ENCODE results near the gene ADARB2.
A peak's percentile ranks its signal among the peaks of the same experiment; 100 is the strongest.

Gene ADARB2

DNA sequence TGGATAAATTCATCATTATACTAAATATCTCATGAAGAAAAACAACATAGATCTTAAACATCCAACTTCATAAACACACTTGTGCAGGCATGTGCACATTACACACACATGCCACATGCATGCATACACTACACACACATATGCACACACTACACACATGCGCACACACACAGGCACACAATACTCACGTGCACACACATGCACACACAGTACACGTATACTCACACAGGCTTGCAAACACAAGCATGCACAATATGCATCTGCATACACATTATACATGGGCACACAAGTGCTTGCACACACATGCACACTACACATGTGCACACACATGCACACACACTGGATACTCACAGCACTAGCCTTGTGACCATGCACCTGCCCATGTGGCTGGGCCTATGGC is 105.2 kb downstream of the ADARB2 start:
- Histone ChIP-seq H3K4me2 (ENCODE audit: low read length) (no peak overlapping the region), H3K9me3 (ENCODE audit: control insufficient read depth, insufficient read depth, low read length) (no peaks in the 10 kb centered on the region), H3K9me2 (replicated peaks; ENCODE audit: control insufficient read depth, low read length) (no peaks in the 10 kb centered on the region), H3K4me1 (ENCODE audit: control insufficient read depth, low read length) (peaks cover 10% of the 10 kb centered on the region), H3K79me2 (ENCODE audit: control insufficient read depth, low read length) (no peaks in the 10 kb centered on the region), H3K27me3 (ENCODE audit: control insufficient read depth, low read length) (peaks cover 11% of the 10 kb centered on the region), H3K27ac (ENCODE audit: low read depth, low read length) (no peak overlapping the region), H4K20me1 (ENCODE audit: control insufficient read depth, insufficient read depth, low read depth, low read length) (peaks cover 2% of the 10 kb centered on the region; the same call in 1 of the 2 replicates), H3K4me3 (ENCODE audit: low read length) (no peak overlapping the region), H3K36me3 (ENCODE audit: control insufficient read depth, low read length) (no peaks in the 10 kb centered on the region), H3F3A (ENCODE audit: control insufficient read depth, insufficient read depth) (no peaks in the 10 kb centered on the region)
- TF ChIP-seq EZH2phosphoT487 (IDR thresholded peaks at IDR 0.05; ENCODE audit: borderline replicate concordance, low read length) (no peak), CTCF (IDR thresholded peaks at IDR 0.05; ENCODE audit: low read depth, low read length, poor library complexity, severe bottlenecking) (no peak)

DNA sequence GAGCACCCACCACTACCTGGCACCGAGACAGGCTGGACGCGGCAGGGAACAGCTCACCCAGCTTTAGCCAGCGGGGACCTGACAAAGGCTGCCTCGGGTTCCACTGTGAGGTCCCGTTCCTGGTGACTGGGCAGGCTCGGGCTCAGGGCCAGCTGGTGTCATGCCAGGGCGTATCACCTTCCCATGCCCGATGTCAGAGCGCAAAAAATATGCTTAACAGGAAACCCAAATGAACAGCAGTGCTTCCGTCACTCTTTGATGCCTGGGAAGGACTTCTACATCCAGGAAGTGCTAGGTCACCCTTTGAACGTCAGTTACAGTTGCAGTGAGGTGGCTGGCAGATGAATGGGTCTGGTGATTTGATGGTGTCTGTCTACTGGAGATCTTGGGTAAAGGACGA is 106.0 kb downstream of the ADARB2 start:
- TF ChIP-seq EZH2phosphoT487 (IDR thresholded peaks at IDR 0.05; ENCODE audit: borderline replicate concordance, low read length) = no peak
- H3K4me2 ChIP-seq (ENCODE audit: low read length) = no peak overlapping the region
- no peaks in the 10 kb centered on the region for H3K9me3 ChIP-seq (ENCODE audit: control insufficient read depth, insufficient read depth, low read length)
- H4K20me1 ChIP-seq (ENCODE audit: control insufficient read depth, insufficient read depth, low read depth, low read length) = no peaks in the 10 kb centered on the region
- H3K27me3 ChIP-seq (ENCODE audit: control insufficient read depth, low read length) = peaks cover 8% of the 10 kb centered on the region
- H3K27ac ChIP-seq (ENCODE audit: low read depth, low read length) = no peak overlapping the region
- H3K9me2 ChIP-seq (replicated peaks; ENCODE audit: control insufficient read depth, low read length) = no peaks in the 10 kb centered on the region
- no peaks in the 10 kb centered on the region for H3F3A ChIP-seq (ENCODE audit: control insufficient read depth, insufficient read depth)
- H3K4me3 ChIP-seq (ENCODE audit: low read length) = no peak overlapping the region
- no peaks in the 10 kb centered on the region for H3K79me2 ChIP-seq (ENCODE audit: control insufficient read depth, low read length)
- no peaks in the 10 kb centered on the region for H3K36me3 ChIP-seq (ENCODE audit: control insufficient read depth, low read length)
- peaks cover 10% of the 10 kb centered on the region for H3K4me1 ChIP-seq (ENCODE audit: control insufficient read depth, low read length)

- H3K4me1 ChIP-seq (ENCODE audit: control insufficient read depth, low read length) = peaks cover 10% of the 10 kb centered on the region
- H3K9me3 ChIP-seq (ENCODE audit: control insufficient read depth, insufficient read depth, low read length) = no peaks in the 10 kb centered on the region
- H3K27me3 ChIP-seq (ENCODE audit: control insufficient read depth, low read length) = peaks cover 5% of the 10 kb centered on the region
- H4K20me1 ChIP-seq (ENCODE audit: control insufficient read depth, insufficient read depth, low read depth, low read length) = no peaks in the 10 kb centered on the region
- no peaks in the 10 kb centered on the region for H3F3A ChIP-seq (ENCODE audit: control insufficient read depth, insufficient read depth)
- H3K27ac ChIP-seq (ENCODE audit: low read depth, low read length) = no peak overlapping the region
- no peak for TF ChIP-seq EZH2phosphoT487 (IDR thresholded peaks at IDR 0.05; ENCODE audit: borderline replicate concordance, low read length)
- no peak for TF ChIP-seq CTCF (IDR thresholded peaks at IDR 0.05; ENCODE audit: low read depth, low read length, poor library complexity, severe bottlenecking)
- no peaks in the 10 kb centered on the region for H3K9me2 ChIP-seq (replicated peaks; ENCODE audit: control insufficient read depth, low read length)
- H3K4me3 ChIP-seq (ENCODE audit: low read length) = no peak overlapping the region
- no peak overlapping the region for H3K4me2 ChIP-seq (ENCODE audit: low read length)
- H3K79me2 ChIP-seq (ENCODE audit: control insufficient read depth, low read length) = no peaks in the 10 kb centered on the region
- H3K36me3 ChIP-seq (ENCODE audit: control insufficient read depth, low read length) = no peaks in the 10 kb centered on the region
Measured at GRCh38 chr10:1630304-1630703, 107.0 kb downstream of the ADARB2 start.

DNA sequence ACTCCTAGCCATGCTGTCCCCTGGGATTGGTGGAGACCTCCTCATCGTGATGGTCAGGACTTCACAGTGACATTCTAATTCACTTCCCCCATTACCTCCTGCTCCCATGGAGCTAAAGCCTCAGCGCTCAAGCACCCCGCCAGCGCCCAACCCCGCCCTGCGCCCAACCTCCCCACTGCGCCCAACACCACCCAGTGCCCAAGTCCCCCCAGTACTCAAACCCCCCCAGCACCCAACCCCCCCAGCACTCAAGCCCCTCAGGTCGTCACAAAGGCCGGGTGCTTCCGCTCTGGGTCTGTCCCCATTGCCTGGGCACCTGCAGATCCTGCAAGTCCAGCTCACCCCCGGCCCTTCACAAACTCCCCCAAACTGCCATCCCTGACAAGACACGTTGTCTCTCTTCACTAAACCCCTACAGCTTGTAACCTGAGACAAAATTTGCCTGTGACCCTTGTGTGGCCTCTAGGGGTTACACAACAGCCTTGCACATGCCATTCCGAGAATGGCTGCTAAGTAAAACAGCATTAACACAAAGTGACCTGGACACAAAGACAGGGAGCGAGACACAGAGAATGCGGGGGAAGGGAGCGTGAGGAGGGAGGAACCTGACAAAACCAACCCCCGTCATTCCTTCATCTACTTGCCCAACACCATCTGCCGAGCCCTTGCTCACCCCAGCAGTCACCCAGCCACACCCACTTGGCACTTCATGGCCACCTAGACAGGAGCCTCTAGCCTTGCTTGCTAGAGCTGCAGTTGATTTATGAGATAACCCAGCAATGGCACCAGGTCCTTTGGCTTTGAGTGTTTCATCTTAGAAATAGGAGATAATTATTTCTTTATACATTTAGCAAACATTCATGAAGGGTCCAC is 107.8 kb downstream of the ADARB2 start:
- peaks cover 3% of the 10 kb centered on the region; the same call in 1 of the 2 replicates for H3K27me3 ChIP-seq (ENCODE audit: control insufficient read depth, low read length)
- no peak overlapping the region for H3K27ac ChIP-seq (ENCODE audit: low read depth, low read length)
- H3K9me3 ChIP-seq (ENCODE audit: control insufficient read depth, insufficient read depth, low read length) = no peaks in the 10 kb centered on the region
- H3K4me2 ChIP-seq (ENCODE audit: low read length) = peak overlapping the region; percentile 32; the same call in 1 of the 2 replicates
- H4K20me1 ChIP-seq (ENCODE audit: control insufficient read depth, insufficient read depth, low read depth, low read length) = no peaks in the 10 kb centered on the region
- no peaks in the 10 kb centered on the region for H3K79me2 ChIP-seq (ENCODE audit: control insufficient read depth, low read length)
- no peaks in the 10 kb centered on the region for H3K9me2 ChIP-seq (replicated peaks; ENCODE audit: control insufficient read depth, low read length)
- H3K4me1 ChIP-seq (ENCODE audit: control insufficient read depth, low read length) = peaks cover 10% of the 10 kb centered on the region
- H3K4me3 ChIP-seq (ENCODE audit: low read length) = no peak overlapping the region
- H3F3A ChIP-seq (ENCODE audit: control insufficient read depth, insufficient read depth) = no peaks in the 10 kb centered on the region
- TF ChIP-seq CTCF (IDR thresholded peaks at IDR 0.05; ENCODE audit: low read depth, low read length, poor library complexity, severe bottlenecking) (peak; percentile 20), EZH2phosphoT487 (IDR thresholded peaks at IDR 0.05; ENCODE audit: borderline replicate concordance, low read length) (no peak)
- H3K36me3 ChIP-seq (ENCODE audit: control insufficient read depth, low read length) = no peaks in the 10 kb centered on the region

All from DOHH2 (cell line).